GM12878 (cell line): Measurements from ENCODE around the gene PGGT1B.

Source experiments
- CTCF ChIP-seq, 3 experiments: IDR thresholded peaks in 2 of 3; conservative IDR thresholded peaks in 1 of 3; 2 replicates each; pipeline ENCODE4 v1.5.1; 2011; ENCODE audit warnings: low read depth in 3 of 3, low read length in 3 of 3, mild to moderate bottlenecking in 3 of 3, control low read depth in 2 of 3, moderate library complexity in 2 of 3, inconsistent platforms in 1 of 3, mixed read lengths in 1 of 3; ENCODE audit not compliant: control insufficient read depth in 2 of 3, insufficient read depth in 1 of 3; ENCODE audit errors: extremely low read depth in 1 of 3
- NFYB ChIP-seq: IDR thresholded peaks from 2 replicates; pipeline ENCODE4 v1.6.1; 2011; ENCODE audit warnings: low read depth, mild to moderate bottlenecking, low read length, improper control_type of control experiment, moderate library complexity; ENCODE audit not compliant: insufficient read depth
- POLR2AphosphoS5 ChIP-seq: IDR thresholded peaks from 2 replicates; pipeline ENCODE4 v1.6.1; 2011; ENCODE audit warnings: mild to moderate bottlenecking, low read length, inconsistent platforms
- YY1 ChIP-seq: IDR thresholded peaks from 2 replicates; pipeline ENCODE4 v1.6.1; 2011; ENCODE audit warnings: low read depth, mild to moderate bottlenecking, low read length

DNA sequence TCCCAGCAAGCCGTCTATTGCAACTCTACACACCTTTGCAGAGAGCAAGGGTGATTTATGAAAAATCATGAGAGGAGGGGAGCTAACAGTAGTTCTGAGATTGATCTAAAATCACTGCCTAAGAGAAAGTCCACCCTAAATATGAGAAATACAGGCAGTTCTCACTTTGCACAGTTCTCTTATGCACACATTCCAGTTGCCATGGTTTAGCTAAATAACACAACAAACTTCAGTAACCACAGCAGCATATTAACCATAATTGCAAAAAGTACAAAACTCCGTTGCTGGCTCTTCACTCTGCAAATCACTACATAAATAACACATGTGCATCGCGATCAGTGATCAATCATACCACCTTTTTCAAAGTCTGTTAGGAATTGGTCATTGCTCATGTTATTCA lies 31.1 kb downstream of the PGGT1B start:
- no peak for TF ChIP-seq CTCF (IDR thresholded peaks at IDR 0.05 in 2 of 3, conservative IDR thresholded peaks at IDR 0.05 in 1 of 3; ENCODE audit: control insufficient read depth in 2 of 3, extremely low read depth in 1 of 3, insufficient read depth in 1 of 3, low read depth in 3 of 3, low read length in 3 of 3)
- no peak for TF ChIP-seq POLR2AphosphoS5
- no peak for TF ChIP-seq YY1
- no peak for TF ChIP-seq NFYB
